Endodermal cell (in vitro differentiated cells): ENCODE measurements around the gene PSMD4. TPM values are rescaled to one million over a fixed set of nuclear protein-coding genes. Genes with fewer than 3 reads are reported as not detected.

Experiments
- DNase-seq: peaks from one replicate; pipeline ENCODE4 v3.0.0-alpha.2; 2017
- H3K27ac ChIP-seq: 2 replicates; pipeline ENCODE4 v1.5.1; 2013; ENCODE audit warnings: mild to moderate bottlenecking, low read depth, low read length, moderate library complexity
- H3K27me3 ChIP-seq: 2 replicates; pipeline ENCODE4 v1.6.1; 2013; ENCODE audit warnings: mild to moderate bottlenecking, low read length, moderate library complexity; ENCODE audit not compliant: insufficient read depth, control insufficient read depth, poor library complexity, severe bottlenecking
- H3K36me3 ChIP-seq: 2 replicates; pipeline ENCODE4 v1.7.0; 2013; ENCODE audit warnings: mild to moderate bottlenecking, low read length, moderate library complexity; ENCODE audit not compliant: control insufficient read depth, insufficient read depth
- H3K4me1 ChIP-seq: one replicate; pipeline ENCODE4 v1.7.0; 2013; ENCODE audit warnings: low read length; ENCODE audit not compliant: control insufficient read depth, insufficient read depth
- H3K4me3 ChIP-seq: 2 replicates; pipeline ENCODE4 v1.5.1; 2013; ENCODE audit warnings: mild to moderate bottlenecking, low read length, moderate library complexity
- H3K9ac ChIP-seq: 2 replicates; pipeline ENCODE4 v1.6.1; 2013; ENCODE audit warnings: mild to moderate bottlenecking, low read length, moderate library complexity; ENCODE audit not compliant: poor library complexity, severe bottlenecking; ENCODE audit errors: extremely low read depth
- H3K9me3 ChIP-seq: 2 replicates; pipeline ENCODE4 v1.6.1; 2013; ENCODE audit warnings: mild to moderate bottlenecking, low read length, moderate library complexity; ENCODE audit not compliant: control insufficient read depth
- H3K27ac Mint-ChIP-seq: 2 replicates; pipeline ENCODE4 v1.8.0; 2020; ENCODE audit warnings: mixed read lengths
- H3K27me3 Mint-ChIP-seq: 2 replicates; pipeline ENCODE4 v1.8.0; 2021; ENCODE audit warnings: mild to moderate bottlenecking, mixed read lengths; ENCODE audit not compliant: insufficient read depth
- H3K36me3 Mint-ChIP-seq: 2 replicates; pipeline ENCODE4 v1.8.0; 2020; ENCODE audit warnings: low read depth, mixed read lengths
- H3K4me1 Mint-ChIP-seq: 2 replicates; pipeline ENCODE4 v1.8.0; 2020; ENCODE audit warnings: mixed read lengths
- H3K4me3 Mint-ChIP-seq: 2 replicates; pipeline ENCODE4 v1.8.0; 2020; ENCODE audit warnings: mild to moderate bottlenecking, moderate library complexity, mixed read lengths
- H3K9me3 Mint-ChIP-seq: 2 replicates; pipeline ENCODE4 v1.8.0; 2020; ENCODE audit warnings: mild to moderate bottlenecking, mixed read lengths
- WGBS, 2 experiments: methylation state at CpG; one replicate each; pipeline versions ENCODE4 v1.1.5 to v1.1.7; 2013; ENCODE audit warnings: missing lambda C conversion rate in 2 of 2, mixed read lengths in 1 of 2; ENCODE audit not compliant: insufficient coverage in 1 of 2, insufficient read length in 1 of 2; 5-methylcytosine and 5-hydroxymethylcytosine counted together
- total RNA-seq, 2 donors: library from RNA; stranded (reverse); fragmentation: NEBNext Ultra II Directional in 1 of 2; extraction: Animal tissue kit (Norgen Biotek cat#: 25700) in 1 of 2; gene quantifications; 2 replicates in 1 of 2; 3 replicates in 1 of 2; pipeline ENCODE4 v1.2.1, GENCODE V29; 2021
- TF ChIP-seq, protein P1 (sequence below): fragments of 200-600 bp; sonication (generic); conservative IDR thresholded peaks from 2 replicates; pipeline ENCODE4 v1.5.0; 2021; ENCODE audit warnings: antibody characterized with exemption, mild to moderate bottlenecking

The PSMD4 gene
- total RNA-seq, 2 donors from 2014 or later, result 188 to 205 TPM

DNA sequence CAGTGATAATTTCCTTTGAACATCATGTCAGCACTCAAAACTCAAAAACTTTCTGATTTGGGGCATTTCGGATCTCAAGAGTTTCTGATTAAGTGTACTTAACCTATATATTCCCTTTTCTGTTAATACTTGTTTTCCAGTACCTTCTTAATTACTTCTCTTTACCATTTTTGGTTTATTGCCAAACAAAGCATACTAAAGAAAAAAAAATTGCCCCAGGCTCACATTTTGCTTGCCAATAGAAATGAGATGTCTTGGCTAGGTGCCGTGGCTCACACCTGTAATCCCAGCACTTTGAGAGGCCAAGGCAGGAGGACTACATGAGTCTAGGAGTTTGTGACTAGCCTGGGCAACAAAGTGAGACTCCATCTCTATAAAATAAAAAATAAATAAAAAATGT, 4.8 kb downstream of the PSMD4 start:
- no peak overlapping the region for H3K27ac ChIP-seq
- Mint-ChIP-seq H3K27me3 (no peaks in the 10 kb centered on the region), H3K4me1 (peaks cover 13% of the 10 kb centered on the region), H3K9me3 (peaks cover 2% of the 10 kb centered on the region), H3K36me3 (peaks cover 25% of the 10 kb centered on the region), H3K27ac (no peak overlapping the region), H3K4me3 (no peak overlapping the region)
- H3K4me3 ChIP-seq, result no peak overlapping the region
- no peak overlapping the region for H3K9ac ChIP-seq
- no peaks in the 10 kb centered on the region for H3K4me1 ChIP-seq
- peaks cover 21% of the 10 kb centered on the region for H3K36me3 ChIP-seq
- H3K9me3 ChIP-seq, result no peaks in the 10 kb centered on the region
- no peak for DNase-seq
- H3K27me3 ChIP-seq, result no peaks in the 10 kb centered on the region
- WGBS, 2 experiments, result 83 to 97% methylated on average over 2 of the region's 2 CpGs
- TF ChIP-seq, protein P1, sequence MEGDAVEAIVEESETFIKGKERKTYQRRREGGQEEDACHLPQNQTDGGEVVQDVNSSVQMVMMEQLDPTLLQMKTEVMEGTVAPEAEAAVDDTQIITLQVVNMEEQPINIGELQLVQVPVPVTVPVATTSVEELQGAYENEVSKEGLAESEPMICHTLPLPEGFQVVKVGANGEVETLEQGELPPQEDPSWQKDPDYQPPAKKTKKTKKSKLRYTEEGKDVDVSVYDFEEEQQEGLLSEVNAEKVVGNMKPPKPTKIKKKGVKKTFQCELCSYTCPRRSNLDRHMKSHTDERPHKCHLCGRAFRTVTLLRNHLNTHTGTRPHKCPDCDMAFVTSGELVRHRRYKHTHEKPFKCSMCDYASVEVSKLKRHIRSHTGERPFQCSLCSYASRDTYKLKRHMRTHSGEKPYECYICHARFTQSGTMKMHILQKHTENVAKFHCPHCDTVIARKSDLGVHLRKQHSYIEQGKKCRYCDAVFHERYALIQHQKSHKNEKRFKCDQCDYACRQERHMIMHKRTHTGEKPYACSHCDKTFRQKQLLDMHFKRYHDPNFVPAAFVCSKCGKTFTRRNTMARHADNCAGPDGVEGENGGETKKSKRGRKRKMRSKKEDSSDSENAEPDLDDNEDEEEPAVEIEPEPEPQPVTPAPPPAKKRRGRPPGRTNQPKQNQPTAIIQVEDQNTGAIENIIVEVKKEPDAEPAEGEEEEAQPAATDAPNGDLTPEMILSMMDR, result no peak

DNA sequence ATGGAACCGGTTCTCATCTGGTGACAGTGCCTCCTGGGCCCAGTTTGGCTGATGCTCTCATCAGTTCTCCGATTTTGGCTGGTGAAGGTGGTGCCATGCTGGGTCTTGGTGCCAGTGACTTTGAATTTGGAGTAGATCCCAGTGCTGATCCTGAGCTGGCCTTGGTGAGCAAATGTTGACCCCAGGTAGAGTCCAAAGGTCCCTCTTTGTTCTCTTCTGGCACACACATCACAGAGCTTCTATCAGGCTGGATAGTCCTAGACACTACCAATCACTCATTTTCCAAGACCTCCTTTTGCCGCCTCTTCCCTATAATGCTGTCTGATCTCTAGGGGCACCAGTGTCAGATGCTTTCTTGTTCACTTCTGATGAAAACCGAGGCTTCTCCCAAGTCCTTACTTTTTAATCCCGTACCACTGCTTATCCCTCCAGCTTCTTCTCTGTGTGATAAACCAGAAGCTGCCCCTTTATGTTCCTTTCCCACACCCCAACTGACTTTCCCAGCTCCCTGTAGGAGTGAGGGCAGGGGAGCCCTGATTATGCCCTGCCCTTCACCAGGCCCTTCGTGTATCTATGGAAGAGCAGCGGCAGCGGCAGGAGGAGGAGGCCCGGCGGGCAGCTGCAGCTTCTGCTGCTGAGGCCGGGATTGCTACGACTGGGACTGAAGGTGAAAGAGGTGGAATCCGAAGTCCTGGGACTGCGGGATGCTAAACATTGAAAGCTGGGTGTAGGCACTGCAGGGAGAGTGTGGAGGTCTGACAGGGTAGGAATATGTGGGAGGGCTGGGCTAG, 11.1 kb downstream of the PSMD4 start:
- no peak overlapping the region for H3K27ac Mint-ChIP-seq
- H3K36me3 Mint-ChIP-seq, result peaks cover 62% of the 10 kb centered on the region
- Histone ChIP-seq H3K4me1 (no peaks in the 10 kb centered on the region), H3K9ac (no peak overlapping the region), H3K4me3 (no peak overlapping the region), H3K27me3 (no peaks in the 10 kb centered on the region), H3K27ac (no peak overlapping the region), H3K36me3 (peaks cover 64% of the 10 kb centered on the region), H3K9me3 (no peaks in the 10 kb centered on the region)
- WGBS, 2 experiments, result 86 to 89% methylated on average over 7 to 14 of the region's 14 CpGs
- TF ChIP-seq, protein P1, result no peak
- no peaks in the 10 kb centered on the region for H3K27me3 Mint-ChIP-seq
- no peak for DNase-seq
- H3K4me1 Mint-ChIP-seq, result peaks cover 5% of the 10 kb centered on the region
- H3K9me3 Mint-ChIP-seq, result no peaks in the 10 kb centered on the region
- no peak overlapping the region for H3K4me3 Mint-ChIP-seq

DNA sequence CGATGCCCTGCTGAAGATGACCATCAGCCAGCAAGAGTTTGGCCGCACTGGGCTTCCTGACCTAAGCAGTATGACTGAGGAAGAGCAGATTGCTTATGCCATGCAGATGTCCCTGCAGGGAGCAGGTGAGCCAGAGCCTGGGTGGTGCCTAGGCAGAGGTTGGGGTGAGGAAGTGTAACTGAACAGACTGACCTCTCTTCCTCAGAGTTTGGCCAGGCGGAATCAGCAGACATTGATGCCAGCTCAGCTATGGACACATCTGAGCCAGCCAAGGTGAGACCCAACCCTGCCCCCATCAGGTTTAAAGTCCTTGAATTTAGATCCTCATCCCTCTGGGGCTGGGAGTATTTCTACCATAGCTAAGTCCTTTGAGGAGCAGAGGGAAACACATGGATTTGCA, 11.8 kb downstream of the PSMD4 start:
- H3K9me3 ChIP-seq, result no peaks in the 10 kb centered on the region
- no peaks in the 10 kb centered on the region for H3K27me3 ChIP-seq
- no peak overlapping the region for H3K4me3 ChIP-seq
- WGBS, 2 experiments, result 97 to 100% methylated on average over 2 to 3 of the region's 3 CpGs
- H3K4me1 Mint-ChIP-seq, result peaks cover 5% of the 10 kb centered on the region
- DNase-seq, result no peak
- H3K36me3 Mint-ChIP-seq, result peaks cover 64% of the 10 kb centered on the region
- H3K4me3 Mint-ChIP-seq, result no peak overlapping the region
- no peaks in the 10 kb centered on the region for H3K4me1 ChIP-seq
- H3K9ac ChIP-seq, result no peak overlapping the region
- no peak overlapping the region for H3K27ac Mint-ChIP-seq
- no peaks in the 10 kb centered on the region for H3K9me3 Mint-ChIP-seq
- H3K36me3 ChIP-seq, result peaks cover 64% of the 10 kb centered on the region
- H3K27me3 Mint-ChIP-seq, result no peaks in the 10 kb centered on the region
- no peak overlapping the region for H3K27ac ChIP-seq
- TF ChIP-seq, protein P1, result no peak
